Skeletal muscle satellite cell (primary cell): ENCODE data around the gene IFNGR2.
A peak's percentile ranks its signal among the peaks of the same experiment; 100 is the strongest.

Experiments used
- H3K27me3 ChIP-seq: 2 replicates; pipeline ENCODE4 v1.7.0; 2013; ENCODE audit warnings: low read length; ENCODE audit not compliant: control insufficient read depth, insufficient read depth
- H3K36me3 ChIP-seq: 2 replicates; pipeline ENCODE4 v1.7.0; 2013; ENCODE audit warnings: mild to moderate bottlenecking, control low read depth, low read length; ENCODE audit not compliant: insufficient read depth
- H3K4me1 ChIP-seq: 2 replicates; pipeline ENCODE4 v1.7.0; 2013; ENCODE audit warnings: low read length; ENCODE audit not compliant: control insufficient read depth, insufficient read depth
- H3K4me2 ChIP-seq: 2 replicates; pipeline ENCODE4 v1.7.0; 2013; ENCODE audit warnings: mild to moderate bottlenecking, low read length
- H3K4me3 ChIP-seq: 2 replicates; pipeline ENCODE4 v1.7.0; 2013; ENCODE audit warnings: low read length
- H3K9ac ChIP-seq: 2 replicates; pipeline ENCODE4 v1.7.0; 2013; ENCODE audit warnings: mild to moderate bottlenecking, low read depth, low read length, moderate library complexity
- H3K9me3 ChIP-seq: replicated peaks from 2 replicates; pipeline ENCODE4 v1.7.0; 2013; ENCODE audit warnings: mild to moderate bottlenecking, control low read depth, low read length

IFNGR2 gene

GRCh38 chr21:33478935-33479678, 75.9 kb downstream of the IFNGR2 start:
- Histone ChIP-seq H3K9me3 (no peaks in the 10 kb centered on the region), H3K4me3 (peak overlapping the region; percentile 80), H3K4me2 (peak overlapping the region; percentile 86), H3K36me3 (no peaks in the 10 kb centered on the region), H3K27me3 (no peaks in the 10 kb centered on the region), H3K4me1 (peaks cover 7% of the 10 kb centered on the region), H3K9ac (peak overlapping the region; percentile 95)

DNA sequence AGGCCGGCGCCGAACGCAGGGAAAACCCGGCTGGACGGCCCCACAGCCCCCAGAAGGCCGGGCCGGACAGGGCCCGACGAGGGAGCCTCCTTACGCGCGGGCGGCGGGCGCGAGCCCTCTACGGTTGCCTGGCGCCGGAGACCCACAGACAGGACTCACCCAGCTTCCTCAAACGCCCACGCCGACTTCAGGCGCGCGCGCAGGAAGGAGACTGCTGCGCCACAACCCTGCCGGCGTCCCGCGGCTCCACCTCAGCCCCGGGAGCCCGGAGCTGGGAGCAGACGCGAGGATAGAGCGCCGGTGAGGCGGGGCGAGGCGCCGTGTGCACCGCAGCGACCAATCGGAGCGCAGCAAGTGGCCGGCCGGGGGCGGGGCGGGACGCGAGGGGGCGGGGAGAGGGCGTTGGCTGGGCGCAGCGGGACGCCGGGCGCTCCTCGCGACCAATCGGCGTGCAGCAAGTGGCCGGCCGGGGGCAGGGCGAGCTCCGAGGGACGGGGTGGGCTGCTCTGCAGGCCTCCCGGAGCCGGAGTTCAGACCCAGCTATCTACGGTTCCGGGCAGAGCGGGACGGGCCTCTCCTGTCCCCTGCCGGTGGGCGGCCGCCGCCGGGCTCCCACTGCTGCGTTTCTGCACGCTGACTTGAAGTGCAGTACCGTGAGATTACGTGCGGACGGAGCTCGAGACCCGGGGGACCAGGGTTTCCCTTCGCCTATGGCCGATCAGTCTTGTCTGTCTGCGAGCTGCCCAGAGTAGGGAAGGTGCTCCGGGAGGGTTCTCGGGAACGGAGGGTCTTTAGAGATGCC, 76.7 kb downstream of the IFNGR2 start, which contains the start of gene TMEM50B:
Gene TMEM50B (minus strand): TSS at position 296 of the 802 bp plus-strand sequence. CDS start 11,089 bp downstream, outside the sequence.
- Histone ChIP-seq H3K9ac (peak within 1 kb of the TSS; percentile 95), H3K9me3 (no peaks in the 10 kb centered on the region), H3K4me1 (peaks cover 7% of the 10 kb centered on the region), H3K4me3 (peak within 1 kb of the TSS; percentile 80), H3K36me3 (no peaks in the 10 kb centered on the region), H3K27me3 (no peaks in the 10 kb centered on the region), H3K4me2 (peak within 1 kb of the TSS; percentile 86)

DNA sequence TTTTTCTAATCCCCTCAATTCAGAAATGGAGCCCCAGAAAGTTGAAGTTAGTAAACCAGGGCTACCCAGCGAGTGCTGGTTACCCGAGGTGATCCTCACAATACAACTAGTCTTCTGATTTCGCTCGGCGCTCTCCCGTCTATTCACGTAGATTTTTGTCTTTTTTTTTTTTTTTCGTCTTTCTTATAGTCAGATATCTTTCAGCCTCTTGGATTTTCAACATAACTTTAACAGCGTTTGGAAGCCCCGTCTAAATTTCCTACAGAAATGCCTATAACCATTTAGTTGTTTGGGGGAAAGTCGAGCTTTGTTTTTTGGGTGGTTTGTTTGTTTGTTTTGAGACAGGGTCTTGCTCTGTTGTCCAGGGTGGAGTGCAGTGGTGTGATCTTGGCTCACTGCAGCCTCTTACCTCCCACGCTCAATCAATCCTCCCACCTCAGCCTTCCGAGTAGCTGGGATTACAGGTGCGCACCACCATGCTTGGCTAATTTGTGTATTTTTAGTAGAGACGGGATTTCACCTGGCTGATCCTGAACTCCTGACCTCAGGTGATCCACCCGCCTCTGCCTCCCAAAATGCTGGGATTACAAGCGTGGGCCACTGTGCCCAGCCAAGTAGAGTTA, 77.4 kb downstream of the IFNGR2 start:
- Histone ChIP-seq H3K4me3 (peak overlapping the region; percentile 79), H3K36me3 (no peaks in the 10 kb centered on the region), H3K9me3 (no peaks in the 10 kb centered on the region), H3K27me3 (no peaks in the 10 kb centered on the region), H3K9ac (peak overlapping the region; percentile 82), H3K4me1 (peaks cover 7% of the 10 kb centered on the region), H3K4me2 (peak overlapping the region; percentile 78)

- Histone ChIP-seq H3K9ac (no peak overlapping the region), H3K9me3 (no peaks in the 10 kb centered on the region), H3K27me3 (no peaks in the 10 kb centered on the region), H3K4me3 (no peak overlapping the region), H3K4me1 (peaks cover 7% of the 10 kb centered on the region), H3K36me3 (no peaks in the 10 kb centered on the region), H3K4me2 (no peak overlapping the region)
Measured at GRCh38 chr21:33481314-33481943, 78.2 kb downstream of the IFNGR2 start.
